Chondrocyte (in vitro differentiated cells): ENCODE measurements around the gene ABCA13. TPM values are rescaled to one million over a fixed set of nuclear protein-coding genes. Genes with fewer than 3 reads are reported as not detected.

Experiments
- DNase-seq: peaks from one replicate; pipeline ENCODE4 v3.0.0; 2021; ENCODE audit warnings: mixed read lengths, low spot score
- H3K27ac Mint-ChIP-seq: one replicate; pipeline ENCODE4 v1.8.0; 2021; ENCODE audit warnings: mild to moderate bottlenecking, moderate library complexity, mixed read lengths; ENCODE audit not compliant: unreplicated experiment
- H3K27me3 Mint-ChIP-seq: 2 replicates; pipeline ENCODE4 v1.8.0; 2021; ENCODE audit warnings: low read depth, mixed read lengths
- H3K36me3 Mint-ChIP-seq: 2 replicates; pipeline ENCODE4 v1.8.0; 2021; ENCODE audit warnings: low read depth, mixed read lengths
- H3K4me1 Mint-ChIP-seq: 2 replicates; pipeline ENCODE4 v1.8.0; 2021; ENCODE audit warnings: low read depth, mild to moderate bottlenecking, mixed read lengths
- H3K4me3 Mint-ChIP-seq: one replicate; pipeline ENCODE4 v1.8.0; 2021; ENCODE audit warnings: mild to moderate bottlenecking, moderate library complexity, mixed read lengths; ENCODE audit not compliant: unreplicated experiment
- H3K9me3 Mint-ChIP-seq: 2 replicates; pipeline ENCODE4 v1.8.0; 2021; ENCODE audit warnings: low read depth, mixed read lengths
- CTCF ChIP-seq: fragments of 200-600 bp; sonication (generic); IDR thresholded peaks from 2 replicates; pipeline ENCODE4 v1.5.0; 2021; ENCODE audit warnings: antibody characterized with exemption, mild to moderate bottlenecking, moderate library complexity
- total RNA-seq: library from RNA; stranded (reverse); gene quantifications from 3 replicates; pipeline ENCODE4 v1.2.1, GENCODE V29; 2021

ABCA13 gene
- total RNA-seq, 1 donor from 2014 or later: 0.07 TPM

GRCh38 chr7:48426966-48427555 lies 255.8 kb downstream of the ABCA13 start:
- H3K36me3 Mint-ChIP-seq: no peaks in the 10 kb centered on the region
- TF ChIP-seq CTCF: no peak
- H3K4me1 Mint-ChIP-seq: no peaks in the 10 kb centered on the region
- H3K9me3 Mint-ChIP-seq: peaks cover 3% of the 10 kb centered on the region
- no peak for DNase-seq
- no peak overlapping the region for H3K4me3 Mint-ChIP-seq
- no peak overlapping the region for H3K27ac Mint-ChIP-seq
- no peaks in the 10 kb centered on the region for H3K27me3 Mint-ChIP-seq

- H3K4me1 Mint-ChIP-seq: no peaks in the 10 kb centered on the region
- no peak overlapping the region for H3K27ac Mint-ChIP-seq
Measured at GRCh38 chr7:48427671-48428070, 256.4 kb downstream of the ABCA13 start.

GRCh38 chr7:48428091-48428684 lies 256.9 kb downstream of the ABCA13 start:
- TF ChIP-seq CTCF: no peak
- no peak for DNase-seq
- no peaks in the 10 kb centered on the region for H3K4me1 Mint-ChIP-seq
- H3K27me3 Mint-ChIP-seq: peaks cover 1% of the 10 kb centered on the region
- peaks cover 3% of the 10 kb centered on the region for H3K9me3 Mint-ChIP-seq
- H3K36me3 Mint-ChIP-seq: no peaks in the 10 kb centered on the region
- H3K4me3 Mint-ChIP-seq: no peak overlapping the region
- no peak overlapping the region for H3K27ac Mint-ChIP-seq

More at GRCh38 chr7:48427671-48428070, 256.4 kb downstream of the ABCA13 start:
- Mint-ChIP-seq H3K27me3 (peaks cover 1% of the 10 kb centered on the region), H3K36me3 (no peaks in the 10 kb centered on the region), H3K9me3 (peaks cover 3% of the 10 kb centered on the region), H3K4me3 (no peak overlapping the region)
- TF ChIP-seq CTCF: no peak
- DNase-seq: no peak

- H3K27ac Mint-ChIP-seq: no peak overlapping the region
- H3K4me1 Mint-ChIP-seq: no peaks in the 10 kb centered on the region
- no peak for DNase-seq
- peaks cover 8% of the 10 kb centered on the region for H3K27me3 Mint-ChIP-seq
- peaks cover 6% of the 10 kb centered on the region for H3K9me3 Mint-ChIP-seq
- TF ChIP-seq CTCF: no peak
- H3K36me3 Mint-ChIP-seq: no peaks in the 10 kb centered on the region
- no peak overlapping the region for H3K4me3 Mint-ChIP-seq
Measured at GRCh38 chr7:48429117-48429516, 257.9 kb downstream of the ABCA13 start.

GRCh38 chr7:48438206-48438605 lies 266.9 kb downstream of the ABCA13 start:
- no peaks in the 10 kb centered on the region for H3K4me1 Mint-ChIP-seq
- H3K36me3 Mint-ChIP-seq: no peaks in the 10 kb centered on the region
- H3K27me3 Mint-ChIP-seq: peaks cover 41% of the 10 kb centered on the region
- no peak overlapping the region for H3K27ac Mint-ChIP-seq
- no peak for TF ChIP-seq CTCF
- H3K9me3 Mint-ChIP-seq: peaks cover 5% of the 10 kb centered on the region
- H3K4me3 Mint-ChIP-seq: no peak overlapping the region
- DNase-seq: no peak
